Activated naive CD4-positive, alpha-beta T cell treated with anti-CD3 and anti-CD28 coated beads, Interleukin-2, amount 50 U/mL, for 16 hours (primary cell): ENCODE results near the gene PTPRB.
A peak's percentile ranks its signal among the peaks of the same experiment; 100 is the strongest.

ENCODE experiments used
- DNase-seq: peaks from one replicate; pipeline ENCODE4 v3.0.0-alpha.2; 2020

PTPRB gene

DNA sequence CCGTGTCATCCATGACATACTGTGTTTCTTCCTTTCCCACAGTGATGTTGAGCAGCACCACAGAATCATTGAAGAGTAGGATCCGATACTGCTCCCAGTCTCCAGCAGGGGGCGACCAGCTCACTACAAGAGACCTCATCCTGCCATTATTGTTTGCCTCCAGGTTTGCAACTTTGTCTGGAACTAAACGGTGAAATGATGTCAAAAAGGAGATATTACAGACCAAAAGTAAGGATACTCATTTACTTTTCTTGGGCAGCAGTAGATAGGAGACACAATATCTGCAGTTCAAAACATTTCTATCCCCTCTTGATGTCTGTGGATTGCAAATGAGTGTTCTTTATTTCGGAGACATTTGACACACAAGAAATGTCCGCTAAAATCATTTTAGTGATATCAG is 47.2 kb downstream of the PTPRB start:
- peak; percentile 44 for DNase-seq

GRCh38 chr12:70584332-70584731 is 52.9 kb downstream of the PTPRB start:
- no peak for DNase-seq

DNA sequence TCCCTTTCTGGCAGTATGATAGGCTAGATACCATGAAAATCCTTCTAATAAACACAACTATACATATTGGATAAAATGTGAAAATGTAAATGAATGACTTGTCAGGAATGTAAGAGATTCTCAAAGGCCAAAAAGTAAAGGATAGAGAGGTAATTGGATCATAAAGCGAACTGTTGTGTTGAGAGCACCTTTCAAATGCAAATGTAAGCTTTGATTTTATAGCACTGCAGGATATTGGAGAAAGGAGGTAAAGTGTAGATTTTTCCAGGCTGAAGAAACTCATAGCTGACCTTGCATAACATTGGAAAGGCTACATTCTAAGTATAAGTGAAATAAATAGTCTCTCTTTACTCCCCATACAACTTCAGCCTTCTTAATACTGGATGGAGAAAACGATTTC is 54.0 kb downstream of the PTPRB start:
- no peak for DNase-seq

DNA sequence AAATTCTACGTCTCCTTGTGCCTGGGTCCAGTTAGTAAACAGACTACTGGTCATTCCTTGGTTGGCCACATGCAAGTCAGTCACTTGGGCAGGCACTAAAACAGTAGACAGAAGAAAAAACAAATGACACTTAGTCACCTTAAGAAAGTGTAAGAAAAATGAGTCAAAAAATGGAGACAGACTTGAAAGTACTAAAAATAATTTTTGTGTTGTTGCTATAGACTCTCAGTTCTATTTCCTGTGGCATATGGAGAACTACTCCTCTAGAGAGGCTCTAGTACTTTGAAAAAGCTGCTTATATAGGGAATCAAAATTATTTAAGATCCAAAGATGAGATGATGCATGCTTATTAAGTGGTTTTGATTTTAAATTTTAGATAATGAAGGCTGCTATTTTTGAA is 56.0 kb downstream of the PTPRB start:
- DNase-seq: no peak

DNA sequence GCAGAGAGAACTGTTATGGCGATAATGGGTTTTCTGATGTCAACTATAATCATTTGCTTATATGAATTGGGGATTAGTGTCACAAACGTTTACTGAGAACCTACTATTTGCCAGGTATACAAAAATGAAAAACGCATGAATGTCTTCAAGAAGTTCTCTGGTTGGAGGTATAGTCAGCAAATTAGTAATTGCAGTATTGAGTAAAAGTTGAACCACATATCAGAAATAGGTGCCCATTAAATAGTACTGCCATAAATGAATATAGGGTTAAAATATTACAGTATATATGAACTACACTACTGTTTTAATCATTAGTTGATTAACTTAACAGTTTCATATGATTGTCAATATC is 60.0 kb downstream of the PTPRB start:
- DNase-seq: no peak

DNA sequence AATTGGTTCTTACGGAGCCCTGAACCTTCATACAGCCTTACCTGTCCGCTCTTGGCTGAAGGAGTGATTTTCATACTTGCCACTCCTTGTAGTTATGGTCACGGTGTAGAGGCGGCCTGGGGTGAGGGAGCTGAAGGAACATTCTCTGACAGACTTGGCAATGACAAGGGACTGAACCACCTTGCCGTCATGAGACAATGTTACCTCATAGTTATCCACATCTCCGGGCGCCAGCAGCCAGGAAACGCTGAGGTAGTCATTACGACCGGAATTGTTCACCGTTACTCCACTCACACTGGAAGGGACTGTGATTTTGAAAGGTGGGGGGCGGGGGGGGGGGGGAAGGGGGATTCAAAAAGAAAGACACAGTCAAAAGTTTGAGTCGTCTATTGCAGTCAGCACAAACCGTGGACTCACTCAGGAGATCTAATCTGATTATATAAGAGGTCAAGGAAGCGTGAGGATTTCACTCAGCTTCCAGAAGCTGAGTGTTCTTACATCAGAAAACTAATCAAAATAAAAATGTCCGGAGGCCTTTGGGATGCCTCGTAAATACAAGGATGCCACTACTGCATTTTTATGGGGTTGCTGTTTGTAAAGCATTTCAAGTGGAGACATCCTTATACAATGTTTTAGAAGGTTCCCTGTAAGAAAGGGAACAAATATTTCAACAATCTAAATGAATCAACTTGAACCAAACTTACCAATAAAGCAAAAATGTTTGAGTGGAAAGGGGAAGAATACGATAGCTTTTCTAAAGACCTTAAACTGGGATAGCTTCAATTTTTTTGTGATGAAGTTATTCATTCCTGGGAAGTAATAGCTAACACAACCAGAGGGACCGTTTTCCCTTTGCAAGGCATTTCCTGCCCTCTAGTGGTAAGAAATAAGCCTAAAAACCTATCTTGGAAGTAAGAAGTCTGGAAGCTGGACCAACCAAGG is 60.6 kb downstream of the PTPRB start:
- DNase-seq: no peak

DNA sequence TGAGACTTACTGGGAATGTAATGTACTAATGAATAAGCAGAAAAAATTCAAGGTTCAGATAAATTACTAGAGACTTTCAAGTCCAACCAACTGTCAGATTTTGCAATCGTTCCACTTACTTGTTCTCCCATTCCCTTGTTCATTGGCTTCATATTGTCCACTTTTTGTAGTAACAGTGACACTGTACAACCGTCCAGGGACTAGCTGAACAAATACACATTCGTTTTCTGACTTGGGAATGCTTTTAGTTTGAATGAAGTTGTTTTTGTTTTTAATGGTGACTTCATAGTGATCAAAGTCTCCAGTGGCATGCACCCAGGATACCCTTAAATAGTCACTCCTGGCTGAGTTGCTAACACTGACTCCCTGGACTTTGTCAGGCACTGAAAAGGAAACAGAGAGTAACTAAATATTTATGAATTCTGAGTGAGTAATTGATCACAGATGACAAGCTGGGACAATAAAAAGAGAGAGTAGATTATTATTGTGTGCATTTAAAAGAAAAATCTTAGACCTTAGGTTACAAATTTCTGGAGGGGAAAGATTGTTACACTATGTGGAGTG is 65.4 kb downstream of the PTPRB start:
- DNase-seq: no peak

DNA sequence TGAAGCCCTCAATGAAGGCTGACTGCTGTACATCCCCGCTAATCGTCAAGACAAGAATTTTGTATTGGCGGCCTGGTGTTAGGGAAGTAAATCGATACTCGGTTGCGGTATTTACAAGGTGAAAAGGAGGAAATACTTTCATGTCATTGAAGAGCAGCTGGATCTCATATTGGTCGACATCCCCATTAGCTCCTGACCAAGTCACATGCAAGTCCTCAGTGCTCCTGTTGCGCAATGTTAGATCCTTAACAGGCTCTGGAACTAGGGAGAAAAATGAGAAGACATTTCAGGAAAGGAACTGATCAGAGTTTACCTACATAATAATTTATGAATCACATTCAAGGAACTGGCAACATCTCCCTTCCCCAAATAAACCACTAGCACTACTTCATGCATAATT is 66.2 kb downstream of the PTPRB start:
- no peak for DNase-seq

- no peak for DNase-seq
Measured at GRCh38 chr12:70561550-70561949, 75.7 kb downstream of the PTPRB start.

GRCh38 chr12:70560671-70561070 is 76.6 kb downstream of the PTPRB start:
- DNase-seq: no peak

- no peak for DNase-seq
Measured at GRCh38 chr12:70559390-70559789, 77.8 kb downstream of the PTPRB start.

DNA sequence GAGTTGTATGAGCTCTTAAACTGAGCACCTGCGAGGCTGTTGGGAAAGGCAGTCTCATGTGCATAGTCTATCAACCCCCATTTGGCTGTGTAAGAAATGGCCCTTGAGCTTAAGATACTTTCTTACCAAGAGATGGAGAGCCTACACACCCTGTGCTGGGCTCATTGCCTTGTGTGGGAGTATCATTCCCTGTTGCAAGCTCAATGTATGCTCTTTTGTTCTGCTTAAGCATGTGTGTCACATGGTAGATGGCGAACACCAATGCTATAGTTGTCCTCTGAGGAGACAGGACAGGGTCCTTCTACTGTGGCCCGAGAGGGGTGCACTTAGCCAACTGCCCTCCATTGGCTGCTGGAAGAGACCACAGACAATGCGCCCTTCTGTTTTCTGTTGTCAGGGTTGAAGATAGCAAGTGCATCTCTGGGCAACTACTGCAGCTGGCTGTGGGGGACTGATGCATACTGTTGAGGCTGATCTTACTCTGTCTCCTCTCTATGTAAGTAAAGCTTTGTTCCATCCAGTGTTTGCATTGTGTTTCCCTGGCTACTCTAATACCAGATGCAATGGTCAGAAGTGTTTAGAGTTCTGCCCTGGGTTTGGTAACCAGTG is 79.5 kb downstream of the PTPRB start:
- DNase-seq: no peak

DNA sequence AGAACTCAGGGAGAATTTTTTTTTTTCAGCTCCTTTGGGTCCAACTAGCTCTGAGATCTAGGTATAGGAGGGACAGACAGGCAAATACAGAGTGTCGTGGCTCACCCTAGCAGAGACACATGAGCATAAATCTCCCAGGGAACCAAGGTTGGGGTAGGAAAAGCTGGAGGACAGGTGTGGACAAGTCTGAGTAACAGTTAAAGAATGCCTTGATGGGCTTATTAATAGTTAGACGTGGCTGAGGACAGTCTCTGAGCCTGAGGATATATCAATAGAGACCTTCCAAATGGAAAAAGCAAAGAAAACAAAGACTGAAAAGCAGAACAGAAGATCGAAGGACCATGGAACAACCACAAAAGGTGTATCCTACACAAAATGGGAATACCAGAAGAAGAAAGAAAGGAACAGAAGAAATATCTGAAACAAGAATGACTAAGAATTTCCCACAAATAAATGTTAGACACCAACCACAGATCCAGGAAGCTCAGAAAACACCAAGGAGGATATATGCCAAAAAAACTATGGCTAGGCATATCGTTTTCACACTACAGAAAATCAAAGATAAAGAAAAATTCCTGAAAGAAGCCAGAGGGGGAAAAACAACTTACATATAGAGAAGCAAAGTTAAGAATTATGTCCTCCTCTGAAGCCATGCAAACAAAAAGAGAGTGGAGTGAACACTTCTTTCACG is 80.9 kb downstream of the PTPRB start:
- DNase-seq: no peak

GRCh38 chr12:70555081-70555480 is 82.1 kb downstream of the PTPRB start:
- DNase-seq: no peak

GRCh38 chr12:70553391-70553859 is 83.8 kb downstream of the PTPRB start:
- no peak for DNase-seq

DNA sequence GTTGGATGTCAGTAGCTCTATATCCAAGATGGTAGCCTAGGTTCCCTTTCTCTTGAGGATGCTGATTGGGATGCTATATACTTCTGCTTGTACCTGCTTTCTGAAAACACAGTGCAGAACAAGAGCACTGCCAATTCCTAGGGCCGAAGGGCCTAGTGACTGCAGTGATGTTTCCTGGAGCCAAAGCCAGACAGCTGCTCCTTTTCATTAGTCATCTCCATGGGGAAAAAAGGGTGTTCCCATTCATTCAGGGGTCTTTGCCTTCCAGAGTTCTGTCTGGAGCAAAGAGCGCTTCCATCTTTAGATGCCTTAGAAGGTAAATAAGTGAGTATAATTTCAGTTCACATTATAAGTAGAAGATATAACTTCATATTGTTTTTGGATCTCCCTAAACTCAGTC is 85.5 kb downstream of the PTPRB start:
- no peak for DNase-seq

DNA sequence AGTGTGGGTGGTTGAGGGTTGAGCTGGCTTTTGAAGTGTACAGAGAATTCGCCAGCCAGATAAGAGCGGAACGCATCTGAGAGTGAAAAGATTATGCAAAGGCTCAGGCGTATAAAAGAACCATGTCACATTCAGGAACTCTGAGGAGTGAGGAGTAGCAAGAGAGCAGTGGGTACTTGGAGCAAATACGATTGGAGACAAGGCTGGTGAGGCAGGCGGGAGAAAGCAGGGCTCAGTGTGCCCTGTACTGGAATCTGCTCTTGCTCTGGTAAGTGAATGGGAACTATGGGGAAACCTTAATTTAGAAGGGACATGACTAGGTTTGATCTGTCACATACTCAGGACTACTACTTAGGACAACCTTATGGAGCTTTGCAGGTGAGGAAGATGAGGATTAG is 87.0 kb downstream of the PTPRB start:
- DNase-seq: no peak

DNA sequence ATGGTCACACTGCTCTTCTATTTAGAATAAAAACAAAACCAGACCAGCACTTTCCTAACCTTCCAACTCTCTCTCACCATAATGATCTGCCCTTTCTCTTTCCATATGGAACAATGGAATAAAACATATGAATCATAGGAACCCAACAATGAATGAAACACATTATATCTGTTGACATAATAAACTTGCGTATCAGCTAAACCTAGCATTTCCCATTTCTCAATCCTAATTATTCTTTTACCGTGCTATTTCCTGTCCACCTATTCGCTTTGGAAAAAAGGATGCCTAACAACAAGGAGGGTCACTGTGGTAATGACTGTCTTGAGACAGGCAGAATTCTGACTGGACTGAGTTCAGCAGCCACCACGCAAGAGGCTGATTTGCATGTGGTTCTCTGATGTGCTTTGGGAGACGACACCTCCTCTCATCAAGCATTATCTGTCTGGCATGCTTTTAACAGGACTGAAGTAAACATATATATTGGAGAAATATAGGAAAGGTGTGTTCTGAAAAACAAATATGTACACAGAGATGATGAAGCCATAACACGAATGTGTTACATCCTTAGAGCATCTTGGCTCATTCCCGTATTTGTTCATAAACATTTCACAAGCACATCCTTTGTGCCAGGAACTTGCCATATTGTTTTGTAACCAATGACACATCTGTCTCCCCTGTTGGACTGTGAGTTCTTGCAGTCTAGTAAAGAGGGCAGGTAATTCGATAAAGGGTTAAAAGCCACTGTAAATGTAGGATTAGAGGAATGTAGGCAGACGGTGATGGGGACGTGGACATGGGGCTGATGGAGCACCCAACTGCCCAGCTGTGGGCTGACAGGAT is 87.7 kb downstream of the PTPRB start:
- DNase-seq: no peak

GRCh38 chr12:70543444-70543843 is 93.8 kb downstream of the PTPRB start:
- DNase-seq: no peak

DNA sequence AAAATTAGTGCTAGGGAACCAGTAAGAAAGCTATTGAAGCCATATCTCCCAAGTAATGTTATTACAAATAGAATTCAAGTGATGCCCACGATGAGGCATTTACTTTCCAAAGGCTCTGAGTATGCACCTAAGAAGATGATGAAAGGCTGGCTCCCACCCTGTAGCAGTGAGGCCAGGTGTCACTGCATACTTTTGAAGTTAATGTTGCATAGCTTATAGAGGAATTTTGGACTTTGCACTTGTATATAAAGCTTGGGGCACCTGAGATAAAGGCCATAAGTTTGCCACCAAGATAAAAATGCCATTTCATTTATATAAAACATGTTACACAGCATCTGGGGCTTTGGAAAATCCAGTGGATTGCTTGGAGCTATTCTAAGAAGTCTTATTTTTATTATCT is 96.2 kb downstream of the PTPRB start:
- DNase-seq: no peak

- no peak for DNase-seq
Measured at GRCh38 chr12:70536650-70537049, 100.6 kb downstream of the PTPRB start.

DNA sequence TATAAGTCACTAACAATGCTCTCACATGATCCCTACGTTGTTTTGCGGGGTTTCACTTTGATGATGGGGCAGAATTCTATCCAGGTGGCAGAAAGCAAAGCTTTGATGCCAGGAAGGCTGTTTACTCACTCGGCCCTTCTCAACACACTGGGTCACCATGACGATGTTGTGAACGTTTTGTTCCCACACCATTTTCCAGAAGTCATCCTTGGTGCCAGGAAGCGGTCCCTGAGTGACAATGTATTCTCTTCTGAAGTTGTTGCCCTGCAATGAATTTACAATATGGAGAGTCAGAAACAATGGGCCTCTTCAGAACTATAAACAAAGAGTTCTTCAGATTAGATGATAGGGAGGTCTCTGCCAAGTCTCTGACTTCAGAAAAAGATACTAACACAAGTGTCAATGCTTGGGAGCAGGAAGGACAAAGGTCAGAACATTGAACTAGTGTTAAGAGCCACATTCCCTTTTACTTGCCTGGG is 101.3 kb downstream of the PTPRB start:
- DNase-seq: no peak
